HG02884 (cell line): Measurements from ENCODE around the gene CARD14.

Experiments
- ATAC-seq: cut with Tn5 transposase; IDR thresholded peaks from one replicate; pipeline ENCODE4 v1.9.1; 2021; ENCODE audit warnings: mild to moderate bottlenecking, moderate library complexity; ENCODE audit not compliant: unreplicated experiment

The CARD14 gene

DNA sequence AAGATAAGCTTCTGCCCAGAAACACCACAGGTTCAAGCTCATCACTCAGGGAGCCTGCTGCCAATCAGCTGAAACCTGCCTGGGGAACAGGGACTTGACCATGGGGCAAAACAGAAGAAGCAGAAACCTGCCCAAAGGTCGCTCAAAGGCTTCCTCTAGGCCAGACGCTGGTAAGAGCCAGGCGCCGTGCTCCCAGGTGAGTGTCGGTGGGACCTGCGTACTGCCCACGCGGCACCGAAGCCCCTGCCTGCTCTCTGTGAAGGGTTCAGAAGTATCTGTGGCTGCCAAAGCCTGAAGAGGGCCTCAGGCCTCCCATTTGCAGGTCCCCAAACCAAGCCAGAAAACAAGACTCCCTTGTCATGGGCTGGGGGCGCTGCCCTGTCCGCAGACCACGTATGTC, 39.9 kb downstream of the CARD14 start:
- ATAC-seq: no peak

DNA sequence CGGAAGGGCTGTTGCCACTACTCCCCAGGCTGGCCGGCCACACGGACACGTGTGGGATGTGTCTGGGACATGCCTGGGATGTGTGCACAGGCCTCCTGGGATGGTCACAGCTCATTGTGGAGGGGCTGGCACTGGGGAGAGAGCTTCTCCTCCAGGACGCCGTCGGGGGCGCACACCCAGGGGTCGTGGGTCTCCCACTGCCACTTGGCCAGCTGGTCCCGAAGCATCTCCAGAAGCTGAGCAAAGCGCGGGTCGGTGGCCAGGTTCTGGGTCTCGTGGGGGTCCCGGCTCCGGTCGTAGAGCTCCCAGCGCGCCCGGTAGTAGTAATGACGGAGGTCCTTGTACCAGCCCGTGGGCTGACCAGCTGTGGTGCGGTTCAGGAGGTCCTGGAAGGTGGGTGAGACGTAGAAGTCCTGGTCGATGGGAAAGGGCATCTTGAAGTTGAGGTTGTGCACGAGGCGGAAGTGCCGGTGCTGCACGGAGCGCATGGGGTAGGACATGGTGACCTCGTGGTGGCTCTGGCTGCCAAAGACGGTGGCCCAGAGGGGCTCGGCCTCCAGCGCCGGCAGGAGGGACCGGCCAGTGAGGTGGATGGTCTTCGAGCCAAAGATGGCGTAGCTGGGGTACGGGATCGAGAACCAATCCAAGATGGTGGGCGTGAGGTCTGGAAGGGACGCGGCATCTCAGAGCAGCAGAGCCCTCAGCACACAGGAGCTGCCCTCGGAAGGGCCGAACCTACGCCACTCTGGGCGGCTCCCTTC, 40.7 kb downstream of the CARD14 start:
- no peak for ATAC-seq

DNA sequence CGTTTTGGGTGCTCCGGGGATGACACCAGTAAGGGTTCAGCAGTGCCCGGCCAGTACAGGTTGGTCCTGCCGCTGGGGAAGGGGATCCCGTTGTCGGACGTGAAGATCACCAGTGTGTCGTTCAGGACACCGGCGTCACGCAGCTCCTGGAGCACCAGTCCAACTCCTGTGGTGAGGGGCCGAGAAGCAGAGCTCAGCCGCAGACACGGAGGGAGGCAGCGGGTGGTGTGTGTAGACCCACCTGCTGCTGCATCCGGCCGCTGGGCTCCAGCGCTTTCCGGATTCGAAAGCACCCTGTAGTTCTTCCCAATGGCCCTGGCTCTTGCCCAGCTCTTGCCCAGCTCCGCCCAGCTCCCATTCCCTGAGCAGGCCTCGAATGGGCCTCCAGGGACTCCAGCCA, 42.3 kb downstream of the CARD14 start:
- no peak for ATAC-seq

DNA sequence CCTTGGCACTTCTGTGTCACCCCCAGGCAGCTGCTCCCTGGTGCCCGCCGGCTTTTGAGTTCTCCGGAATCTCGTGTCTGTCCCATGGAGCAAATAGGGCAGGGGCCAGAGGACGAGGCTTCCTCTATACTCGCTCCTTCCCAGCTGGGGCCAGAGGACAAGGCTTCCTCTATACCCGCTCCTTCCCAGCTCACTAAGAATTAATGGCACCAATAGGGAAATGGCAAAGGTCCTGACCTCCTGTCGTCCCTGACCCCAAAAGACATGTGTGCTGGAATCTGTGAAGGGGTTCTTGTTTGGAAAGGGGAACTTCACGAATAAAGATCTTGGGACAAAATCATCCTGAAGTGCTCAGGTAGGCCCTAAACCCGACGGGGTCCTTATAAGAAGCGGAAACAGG, 42.7 kb downstream of the CARD14 start:
- no peak for ATAC-seq

DNA sequence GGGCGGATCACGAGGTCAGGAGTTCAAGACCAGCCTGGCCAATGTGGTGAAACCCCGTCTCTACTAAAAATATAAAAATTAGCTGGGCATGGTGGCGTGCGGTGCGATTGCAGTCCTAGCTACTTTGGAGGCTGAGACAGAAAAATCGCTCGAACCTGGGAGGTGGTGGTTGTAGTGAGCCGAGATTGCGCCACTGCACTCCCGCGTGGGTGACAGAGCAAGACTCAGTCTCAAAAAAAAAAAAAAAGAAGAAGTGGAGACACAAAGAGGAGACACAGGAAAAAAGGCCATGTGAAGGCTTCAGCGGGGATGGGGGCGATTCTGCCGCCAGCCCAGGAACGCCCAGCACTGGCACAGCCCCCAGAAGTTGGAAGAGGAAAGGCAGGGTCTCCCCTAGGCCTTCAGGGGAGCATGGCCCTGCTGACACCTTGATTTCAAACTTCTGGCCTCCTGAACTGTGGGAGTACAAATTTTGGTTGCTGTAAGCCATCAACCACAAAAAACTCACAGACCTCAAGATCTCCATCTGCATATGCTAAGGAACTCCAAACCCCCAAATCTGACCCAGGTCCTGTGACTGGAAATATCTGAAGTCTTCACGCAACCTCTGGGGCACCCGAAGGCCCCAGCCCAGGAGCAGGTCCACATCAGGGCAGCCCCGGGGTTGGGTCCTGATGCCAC, 43.3 kb downstream of the CARD14 start:
- ATAC-seq: no peak

DNA sequence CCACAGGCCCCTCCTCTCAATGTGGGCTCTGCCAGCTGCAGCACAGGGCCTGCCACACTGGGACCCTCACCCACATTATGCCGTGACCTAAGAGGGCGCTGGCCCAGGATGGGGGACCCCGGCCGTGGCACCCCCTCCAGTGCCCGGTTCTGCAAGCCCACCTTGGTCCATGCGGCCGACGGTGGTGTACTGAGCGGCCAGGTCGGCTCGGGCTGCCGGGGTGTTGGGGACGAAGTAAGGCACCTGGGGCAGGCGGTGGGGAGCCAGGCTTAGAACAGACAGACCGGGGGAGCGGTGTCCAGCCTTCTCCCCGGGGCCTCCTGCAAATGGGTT, 43.8 kb downstream of the CARD14 start:
- ATAC-seq: no peak

DNA sequence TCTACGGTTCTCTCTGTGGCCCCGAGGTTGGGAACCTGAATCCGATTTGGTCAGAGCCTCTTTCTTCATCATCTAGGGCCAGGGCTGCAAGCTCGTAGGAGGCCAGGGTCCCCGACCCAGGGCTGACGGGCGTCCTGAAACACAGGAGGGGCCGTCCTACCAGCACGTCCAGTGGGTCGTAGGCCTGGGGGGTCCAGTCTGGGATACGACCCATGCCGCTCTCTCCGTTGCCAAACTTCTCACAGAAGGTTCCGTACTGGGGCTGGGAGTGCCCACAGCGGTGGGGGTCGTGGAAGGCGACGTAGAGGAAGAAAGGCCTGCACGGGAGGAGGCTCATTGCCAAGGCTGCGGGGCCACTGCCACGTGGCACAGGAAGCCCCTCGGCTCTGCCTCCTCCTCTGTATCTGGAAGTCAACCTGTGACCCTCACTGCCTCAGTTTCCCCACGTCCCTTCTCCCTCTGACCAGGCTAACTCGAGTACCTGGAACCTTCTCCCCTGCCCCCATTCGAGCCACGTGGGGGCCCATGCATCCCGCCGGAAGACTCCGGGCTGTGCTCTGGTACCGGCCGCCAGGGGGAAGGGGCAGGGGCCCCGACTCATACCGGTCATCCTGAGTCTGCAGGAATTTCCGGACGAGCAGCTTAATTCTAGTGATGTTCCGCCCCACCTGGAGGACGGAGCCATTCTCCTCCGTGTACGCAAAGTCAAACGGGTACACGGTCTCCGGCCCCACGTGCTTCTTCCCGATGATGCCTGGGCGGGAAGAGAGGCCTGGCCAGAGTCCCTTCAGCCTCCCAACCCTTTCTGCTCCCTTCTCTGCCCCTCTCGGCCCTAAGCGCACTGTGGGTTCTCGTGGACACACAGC, 44.4 kb downstream of the CARD14 start:
- ATAC-seq: no peak

DNA sequence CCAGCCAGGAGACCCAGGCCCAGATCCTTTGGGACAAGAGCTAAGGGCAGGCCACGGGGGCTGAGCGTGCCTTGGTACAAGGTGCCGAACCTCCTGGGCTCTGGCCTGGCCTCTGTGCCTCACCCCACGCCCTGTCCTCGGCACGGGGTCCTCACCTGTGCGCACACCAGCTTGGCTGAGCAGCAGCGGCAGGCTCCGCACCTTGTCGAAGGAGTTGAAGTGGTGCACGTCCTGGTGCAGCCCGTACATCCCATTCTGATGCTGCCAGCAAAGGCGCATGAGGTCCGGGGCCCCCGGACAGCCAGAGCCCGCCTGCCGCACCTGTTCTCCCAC, 45.0 kb downstream of the CARD14 start:
- no peak for ATAC-seq

DNA sequence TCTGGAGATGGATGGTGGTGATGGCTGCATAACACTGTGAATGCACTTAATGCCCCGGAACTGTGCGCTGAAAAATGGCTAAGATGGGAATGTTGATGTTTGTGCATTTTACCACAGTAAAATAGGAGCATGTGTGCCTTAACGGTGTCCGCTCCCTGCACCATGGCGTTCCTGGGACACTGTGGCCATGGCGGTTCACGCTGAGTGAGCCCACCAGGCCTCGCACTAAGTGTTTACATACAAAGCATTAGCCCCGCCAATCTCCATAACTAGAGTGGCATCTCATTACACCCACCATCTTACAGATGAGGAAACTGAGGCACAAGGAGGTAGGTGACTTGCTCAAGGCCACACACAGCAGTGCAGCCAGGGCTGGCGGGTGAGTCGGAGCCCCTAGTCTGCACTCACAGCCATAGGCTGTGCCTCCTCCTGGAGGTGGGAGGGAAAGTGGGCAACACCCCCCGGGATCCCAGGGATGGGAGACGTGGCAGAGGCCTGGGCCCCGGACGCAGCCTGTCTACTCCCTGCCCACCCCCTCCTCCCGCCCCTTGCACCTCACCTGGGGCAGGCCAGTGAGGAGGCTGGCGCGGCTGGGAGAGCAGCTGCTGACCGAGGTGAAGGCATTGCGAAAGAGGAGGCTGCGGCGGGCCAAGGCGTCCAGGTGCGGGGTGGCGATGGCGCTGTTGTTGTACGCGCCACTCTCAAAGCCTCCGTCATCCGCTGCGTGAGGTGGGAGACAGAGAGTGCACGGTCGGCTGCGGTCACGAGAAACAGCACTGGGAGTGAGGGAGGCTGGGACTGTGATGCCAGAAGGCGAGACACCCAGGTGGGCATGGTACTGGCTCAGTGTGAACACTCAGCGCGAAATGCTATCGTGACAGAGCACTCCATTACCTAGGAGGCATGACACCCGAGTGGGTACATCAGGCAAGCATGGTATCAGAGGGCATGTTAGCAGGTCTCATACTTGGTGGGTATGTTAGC, 46.9 kb downstream of the CARD14 start:
- ATAC-seq: no peak

DNA sequence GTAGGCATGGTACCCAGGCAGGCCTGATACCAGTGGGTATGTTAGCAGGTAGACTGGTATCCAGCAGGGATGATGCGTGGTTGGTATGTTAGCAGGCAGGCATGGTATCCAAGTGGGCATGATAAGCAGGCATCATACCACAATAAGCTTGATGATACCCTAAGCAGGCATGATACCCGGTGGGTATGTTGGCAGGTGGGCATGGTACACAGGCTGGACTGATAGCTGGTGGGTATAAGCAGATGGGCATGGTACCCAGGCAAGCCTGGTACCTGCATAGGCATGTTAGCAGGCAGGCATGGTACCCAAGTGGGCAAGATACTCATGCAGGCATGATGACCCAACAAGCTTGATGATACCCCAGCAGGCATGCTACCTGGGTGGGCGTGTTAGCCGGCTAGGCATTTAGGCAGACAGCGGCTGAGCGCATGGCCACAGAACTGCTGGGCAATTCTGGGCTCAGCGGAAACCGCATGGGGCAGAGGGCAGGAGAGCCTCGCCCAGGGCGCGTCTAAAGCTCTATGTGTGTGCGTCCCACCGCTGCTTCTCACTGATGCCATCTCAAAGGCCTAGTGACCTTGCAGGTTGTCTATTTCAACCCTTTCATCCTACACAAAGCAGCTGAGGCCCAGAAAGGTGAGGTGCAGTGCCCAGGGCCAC, 48.0 kb downstream of the CARD14 start:
- no peak for ATAC-seq

DNA sequence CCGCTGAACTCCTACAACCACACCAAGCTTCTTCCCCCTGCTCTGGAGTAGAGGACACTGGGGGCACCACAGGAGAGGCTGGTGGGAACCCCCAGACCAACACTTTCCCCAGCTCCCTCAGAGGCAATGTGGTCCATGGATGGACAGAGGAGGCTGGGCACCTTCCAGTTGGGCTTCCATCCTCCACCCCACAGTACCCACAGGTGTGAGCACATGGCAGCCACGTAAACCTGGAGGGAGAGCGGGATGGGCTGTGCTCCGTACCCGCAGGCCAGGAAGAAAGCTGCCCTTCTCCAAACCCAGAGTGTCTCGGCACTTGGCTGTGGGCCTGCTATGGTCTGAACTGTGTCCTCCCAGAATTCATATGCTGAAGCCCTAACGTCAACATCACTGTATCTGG, 48.6 kb downstream of the CARD14 start:
- no peak for ATAC-seq

DNA sequence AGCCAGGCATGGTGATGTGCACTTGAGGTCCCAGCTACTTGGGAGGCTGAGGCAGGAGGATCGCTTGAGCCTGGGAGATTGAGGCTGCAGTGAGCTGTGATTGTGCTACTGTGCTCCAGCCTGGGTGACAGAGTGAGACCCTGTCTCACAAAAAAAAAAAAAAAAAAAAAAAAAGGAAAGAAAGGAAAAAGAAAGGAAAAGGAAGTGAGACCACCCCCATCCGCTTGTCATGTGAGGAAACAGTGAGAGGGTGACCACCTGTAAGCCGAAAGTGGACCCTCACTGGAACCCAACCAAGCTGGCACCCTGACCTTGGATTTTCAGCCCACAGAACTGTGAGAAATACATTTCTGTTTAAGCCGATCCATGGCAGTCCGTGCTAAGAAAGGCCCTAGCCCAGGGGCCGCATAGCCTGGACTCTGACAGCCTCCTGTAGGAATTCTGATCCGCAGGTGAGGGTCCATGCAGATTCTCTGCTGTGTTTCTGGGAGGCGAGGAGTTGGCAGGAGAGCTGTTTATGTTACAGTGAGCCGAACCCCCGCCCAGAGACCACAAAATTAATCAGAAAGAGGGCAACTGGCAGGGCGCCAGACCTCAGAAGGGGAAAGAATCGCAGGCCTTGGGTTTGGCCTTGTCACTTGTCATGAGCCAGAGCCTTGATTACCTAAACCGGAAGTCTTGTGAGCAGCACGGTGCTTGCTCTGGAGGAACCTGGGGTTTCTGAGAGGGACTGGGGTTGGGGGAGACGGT, 49.4 kb downstream of the CARD14 start:
- no peak for ATAC-seq

DNA sequence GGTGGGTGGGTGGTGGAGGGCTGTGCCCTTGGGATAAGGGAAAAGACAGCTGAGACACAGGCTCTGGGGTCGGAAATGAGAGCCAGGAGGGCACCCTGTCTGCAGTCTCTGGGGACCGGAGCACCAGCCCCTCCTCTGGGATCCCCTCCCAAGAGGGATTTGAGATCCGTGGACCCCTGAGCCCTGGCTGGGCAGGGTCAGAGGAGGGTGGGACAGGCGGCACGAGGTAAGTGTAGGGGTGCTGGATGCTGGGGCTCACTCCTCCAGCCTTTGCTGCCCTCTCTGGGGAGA, 49.9 kb downstream of the CARD14 start:
- no peak for ATAC-seq

DNA sequence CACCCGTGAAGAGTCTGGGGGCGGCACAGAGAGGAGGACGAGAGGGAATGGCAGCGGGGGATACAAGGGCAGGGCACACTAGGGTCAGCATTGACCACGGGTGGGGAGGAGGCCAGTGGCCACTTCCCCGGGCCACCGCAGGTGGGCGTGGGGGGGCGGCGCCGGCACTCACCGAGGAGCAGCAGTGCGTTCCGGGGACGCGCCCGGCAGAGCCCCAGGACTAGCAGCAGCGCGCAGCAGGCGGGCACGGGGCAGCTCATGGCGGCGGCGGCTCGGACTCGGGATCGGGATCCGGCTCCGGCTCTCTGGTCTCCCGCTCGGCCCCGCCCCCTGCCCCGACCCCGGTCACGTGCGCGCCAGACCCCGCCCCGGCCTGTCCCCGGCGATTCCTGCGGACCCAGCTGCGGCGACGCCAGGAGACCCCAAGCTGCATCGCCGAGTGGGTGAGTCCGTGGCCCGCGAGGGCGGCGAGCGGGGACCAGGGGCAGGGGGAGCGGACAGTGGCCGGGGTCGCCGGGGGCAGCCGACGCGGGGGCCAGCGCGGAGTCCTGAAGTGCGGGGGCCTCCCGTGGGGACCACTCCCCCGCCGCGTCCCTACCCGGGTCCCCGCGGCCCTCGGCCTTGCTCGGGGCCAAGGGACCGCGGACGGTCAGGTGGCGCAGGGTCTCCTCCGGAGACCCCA, 50.4 kb downstream of the CARD14 start, which contains the start of the genes SGSH and SLC26A11:
Gene SGSH (minus strand): TSS at position 280 of the 682 bp plus-strand sequence. CDS start 20 bp downstream, at position 260.
Gene SLC26A11 (plus strand): TSS at position 374 of the 682 bp plus-strand sequence. CDS start 1,134 bp downstream, outside the sequence.
- no peak for ATAC-seq

DNA sequence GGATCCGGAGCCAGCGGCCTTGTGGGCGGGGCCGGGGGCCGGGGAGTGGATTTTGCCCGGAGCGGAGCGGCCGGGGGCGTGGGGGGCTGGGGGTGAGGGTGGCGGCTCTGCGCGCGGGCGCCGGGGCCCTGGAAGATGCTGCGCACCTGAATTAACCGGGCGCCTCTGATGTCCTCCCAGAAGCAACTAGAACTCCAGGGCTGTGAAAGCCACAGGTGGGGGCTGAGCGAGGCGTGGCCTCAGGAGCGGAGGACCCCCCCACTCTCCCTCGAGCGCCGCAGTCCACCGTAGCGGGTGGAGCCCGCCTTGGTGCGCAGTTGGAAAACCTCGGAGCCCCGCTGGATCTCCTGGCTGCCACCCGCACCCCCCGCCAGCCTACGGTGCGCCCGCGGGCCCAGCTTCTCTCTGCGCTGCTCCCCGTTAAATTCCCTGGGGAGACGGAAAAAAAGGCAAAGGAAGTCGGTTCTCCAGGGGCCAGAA, 50.9 kb downstream of the CARD14 start:
- ATAC-seq: no peak

DNA sequence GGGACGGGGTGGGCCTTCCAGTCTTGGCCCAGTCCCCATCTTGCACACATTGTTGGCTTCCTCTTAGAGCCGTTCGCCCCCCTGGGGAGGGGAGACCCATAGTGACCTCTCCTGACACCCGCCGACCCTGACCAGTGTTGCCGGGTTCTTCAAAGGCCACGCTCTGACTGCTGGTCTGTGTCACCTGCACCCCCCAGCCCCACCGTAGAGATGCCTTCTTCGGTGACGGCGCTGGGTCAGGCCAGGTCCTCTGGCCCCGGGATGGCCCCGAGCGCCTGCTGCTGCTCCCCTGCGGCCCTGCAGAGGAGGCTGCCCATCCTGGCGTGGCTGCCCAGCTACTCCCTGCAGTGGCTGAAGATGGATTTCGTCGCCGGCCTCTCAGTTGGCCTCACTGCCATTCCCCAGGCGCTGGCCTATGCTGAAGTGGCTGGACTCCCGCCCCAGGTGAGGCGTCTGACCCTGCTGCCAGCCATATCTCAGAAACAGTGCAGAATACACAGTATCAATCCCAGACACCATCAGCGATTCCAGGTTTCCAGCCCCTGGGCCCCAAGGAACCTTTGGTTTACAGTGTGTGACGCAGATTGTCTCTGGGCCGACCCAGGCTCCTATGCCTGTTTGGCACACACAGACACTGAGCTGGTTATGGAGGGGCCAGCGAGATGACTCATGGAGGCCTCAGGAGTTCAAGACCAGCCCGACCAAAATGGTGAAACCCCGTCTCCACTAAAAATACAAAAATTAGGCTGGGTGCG, 51.7 kb downstream of the CARD14 start:
- ATAC-seq: no peak

DNA sequence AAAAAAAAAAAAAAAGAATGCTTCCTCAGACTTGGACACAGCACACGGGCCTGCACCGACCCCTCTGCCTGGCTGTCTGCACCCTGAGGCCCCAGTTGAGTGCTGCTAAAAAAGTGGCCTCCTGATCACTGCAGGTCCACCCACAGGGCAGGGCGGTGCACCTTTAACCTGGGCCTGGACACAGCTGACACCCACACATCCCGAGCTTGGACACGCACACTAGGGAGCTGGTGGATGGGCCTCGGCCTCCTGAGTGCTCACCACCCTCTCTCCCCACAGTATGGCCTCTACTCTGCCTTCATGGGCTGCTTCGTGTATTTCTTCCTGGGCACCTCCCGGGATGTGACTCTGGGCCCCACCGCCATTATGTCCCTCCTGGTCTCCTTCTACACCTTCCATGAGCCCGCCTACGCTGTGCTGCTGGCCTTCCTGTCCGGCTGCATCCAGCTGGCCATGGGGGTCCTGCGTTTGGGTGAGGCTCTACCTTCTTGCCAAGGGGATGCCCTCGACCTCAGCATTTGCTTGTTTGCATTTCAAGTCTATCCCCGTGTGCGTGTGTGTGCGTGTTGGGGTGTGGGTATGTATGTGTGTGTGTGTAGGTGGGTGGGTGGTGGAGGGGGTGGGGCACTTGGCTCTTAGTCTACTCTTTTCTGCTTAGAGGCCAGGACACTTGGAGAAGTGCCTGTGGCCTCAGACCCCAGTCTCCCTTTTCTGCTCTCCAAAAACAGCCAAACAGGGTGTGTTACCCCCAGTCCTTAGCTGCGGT, 52.7 kb downstream of the CARD14 start:
- ATAC-seq: no peak
